HG03064 (cell line): ENCODE measurements around the gene C16orf95.

Experiments used
- ATAC-seq: cut with Tn5 transposase; IDR thresholded peaks from one replicate; pipeline ENCODE4 v1.9.1; 2021; ENCODE audit warnings: low read depth; ENCODE audit not compliant: unreplicated experiment

Gene C16orf95

DNA sequence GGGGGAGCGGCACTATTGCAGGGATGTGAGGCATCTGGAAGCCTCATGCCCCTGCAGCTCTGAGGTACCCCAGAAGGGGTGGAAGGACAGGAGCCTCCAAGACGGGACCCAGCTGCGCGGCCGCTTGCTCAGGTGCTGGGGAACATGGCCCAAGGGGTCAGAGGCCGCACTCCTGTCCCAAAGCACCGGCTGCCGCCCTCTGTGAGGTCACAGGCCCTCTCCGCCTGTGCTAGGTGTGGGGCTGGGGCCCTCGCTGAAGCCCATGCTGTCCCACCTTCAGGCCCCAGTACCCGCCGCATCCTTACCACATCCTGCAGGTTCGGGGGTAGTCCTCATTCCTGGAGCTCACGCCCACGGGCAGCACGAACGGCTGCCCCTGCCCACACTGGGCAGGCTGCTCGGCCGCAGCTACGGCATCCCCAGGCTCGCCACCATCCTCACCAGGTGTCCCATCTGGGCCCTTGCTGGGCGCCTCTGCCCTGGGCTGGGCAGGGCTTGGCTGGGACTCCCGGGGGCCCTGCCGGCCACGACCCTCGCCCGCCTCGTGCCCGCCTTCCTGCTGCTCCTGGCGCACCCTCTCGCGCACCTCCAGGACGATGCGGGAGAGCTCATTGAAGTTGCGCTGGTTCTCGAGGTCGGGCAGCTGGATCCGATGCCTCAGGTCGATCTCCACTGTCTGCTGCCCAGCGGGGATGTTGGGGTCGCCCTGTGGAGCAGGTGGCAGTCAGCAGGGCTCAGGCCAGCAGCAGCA is 16.6 kb upstream of the C16orf95 start:
- no peak for ATAC-seq

DNA sequence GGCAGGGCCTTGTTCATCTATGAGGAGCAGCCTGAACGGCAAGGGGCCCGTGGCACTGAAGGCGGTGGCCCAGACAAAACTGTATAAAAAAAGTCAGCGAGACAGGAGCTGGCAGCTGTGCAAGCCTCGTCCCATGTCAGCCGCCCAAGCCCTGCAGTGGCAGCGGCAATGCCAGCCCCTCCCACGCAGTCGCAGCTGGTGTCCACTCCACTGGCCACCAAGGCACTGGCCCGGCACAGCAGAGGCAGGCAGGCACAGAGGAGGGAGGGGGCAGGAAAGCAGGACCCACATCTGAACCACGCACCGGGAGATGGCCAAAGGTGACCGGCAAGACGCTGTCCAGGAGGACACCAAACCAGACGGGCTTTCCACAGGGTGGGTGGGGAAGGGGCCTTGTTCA is 15.9 kb upstream of the C16orf95 start:
- no peak for ATAC-seq

DNA sequence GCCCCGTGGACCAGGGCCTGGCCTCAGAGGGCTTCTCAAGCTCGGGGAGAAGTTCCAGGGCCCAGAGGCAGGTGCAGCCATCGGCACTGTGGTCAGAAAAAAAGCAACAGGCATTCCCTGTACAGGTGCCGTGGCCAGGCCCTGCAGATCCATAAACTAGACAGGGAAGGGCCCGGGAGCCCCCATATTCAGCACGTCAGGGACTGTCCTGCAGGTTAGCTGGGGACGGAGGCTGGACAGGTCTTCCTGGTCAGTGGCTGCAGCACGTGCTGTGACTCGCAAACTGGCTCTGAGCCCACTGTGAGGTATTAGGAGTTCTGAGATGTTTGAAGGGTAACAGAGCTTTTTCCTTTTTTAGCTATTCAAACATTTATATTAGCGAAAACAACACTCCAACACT is 15.0 kb upstream of the C16orf95 start:
- no peak for ATAC-seq

DNA sequence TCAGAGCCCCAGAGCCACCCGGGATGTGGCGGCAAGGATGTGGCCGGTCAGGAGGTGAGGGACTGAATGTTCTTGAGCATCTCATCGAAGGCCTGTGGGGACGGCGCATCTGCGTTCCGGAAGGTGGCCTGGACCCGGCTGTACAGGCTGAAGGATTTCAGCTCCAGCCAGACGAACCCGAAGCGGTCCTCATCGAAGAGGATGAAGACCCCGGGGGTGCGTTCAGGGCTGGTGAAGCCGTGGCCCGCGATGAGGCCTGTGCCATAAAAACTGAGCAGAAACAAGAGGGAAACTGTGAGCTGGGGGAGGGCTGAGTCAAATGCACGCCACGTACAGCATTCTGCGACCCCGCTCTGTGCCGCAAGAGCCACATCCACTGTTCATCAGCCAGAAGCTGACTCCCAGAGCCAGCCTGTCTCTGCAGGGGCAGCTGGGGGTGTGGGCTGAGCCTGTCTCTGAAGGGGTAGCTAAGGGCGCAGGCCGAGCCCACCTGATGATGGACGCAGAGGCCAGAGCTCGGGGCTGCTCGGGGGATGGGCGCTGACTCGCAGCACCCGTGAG is 14.1 kb upstream of the C16orf95 start:
- ATAC-seq: no peak

DNA sequence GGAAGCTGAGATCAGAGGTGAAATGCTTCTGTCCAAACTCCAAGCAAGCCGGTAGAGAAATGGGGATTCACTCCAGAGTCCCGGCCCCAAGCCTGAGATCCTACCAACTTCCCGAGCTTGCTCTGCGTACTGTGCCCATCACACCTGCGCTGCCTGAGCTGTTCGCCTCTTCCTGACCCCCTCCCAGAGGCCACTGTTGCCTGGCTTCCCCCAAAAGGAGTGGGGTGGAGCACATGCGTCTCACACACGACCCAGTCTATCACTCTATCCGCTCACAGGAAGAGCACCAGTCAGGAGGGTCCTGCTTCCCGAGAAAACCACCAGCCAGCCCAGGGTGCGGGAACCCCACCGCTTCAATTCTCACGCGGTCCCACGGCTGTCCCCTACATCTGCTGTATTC is 13.5 kb upstream of the C16orf95 start:
- no peak for ATAC-seq

DNA sequence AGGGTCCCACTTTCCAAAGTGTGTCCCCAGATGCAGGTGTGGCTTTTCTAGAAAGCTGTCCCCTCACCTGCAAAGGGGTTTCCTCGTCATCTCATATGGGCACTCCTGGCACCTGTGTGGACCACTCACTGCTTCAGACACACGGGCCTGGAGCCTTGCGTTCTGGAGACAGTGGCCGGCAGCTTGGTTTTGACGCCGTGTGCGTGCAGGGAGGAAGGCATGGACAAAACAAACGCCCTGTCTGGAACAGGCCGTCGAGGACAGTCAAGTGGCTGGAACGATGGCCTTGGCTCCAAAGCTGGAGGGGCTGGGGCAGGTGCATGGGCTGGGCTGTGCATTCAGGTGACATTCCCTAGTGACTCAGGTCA is 13.0 kb upstream of the C16orf95 start:
- no peak for ATAC-seq

DNA sequence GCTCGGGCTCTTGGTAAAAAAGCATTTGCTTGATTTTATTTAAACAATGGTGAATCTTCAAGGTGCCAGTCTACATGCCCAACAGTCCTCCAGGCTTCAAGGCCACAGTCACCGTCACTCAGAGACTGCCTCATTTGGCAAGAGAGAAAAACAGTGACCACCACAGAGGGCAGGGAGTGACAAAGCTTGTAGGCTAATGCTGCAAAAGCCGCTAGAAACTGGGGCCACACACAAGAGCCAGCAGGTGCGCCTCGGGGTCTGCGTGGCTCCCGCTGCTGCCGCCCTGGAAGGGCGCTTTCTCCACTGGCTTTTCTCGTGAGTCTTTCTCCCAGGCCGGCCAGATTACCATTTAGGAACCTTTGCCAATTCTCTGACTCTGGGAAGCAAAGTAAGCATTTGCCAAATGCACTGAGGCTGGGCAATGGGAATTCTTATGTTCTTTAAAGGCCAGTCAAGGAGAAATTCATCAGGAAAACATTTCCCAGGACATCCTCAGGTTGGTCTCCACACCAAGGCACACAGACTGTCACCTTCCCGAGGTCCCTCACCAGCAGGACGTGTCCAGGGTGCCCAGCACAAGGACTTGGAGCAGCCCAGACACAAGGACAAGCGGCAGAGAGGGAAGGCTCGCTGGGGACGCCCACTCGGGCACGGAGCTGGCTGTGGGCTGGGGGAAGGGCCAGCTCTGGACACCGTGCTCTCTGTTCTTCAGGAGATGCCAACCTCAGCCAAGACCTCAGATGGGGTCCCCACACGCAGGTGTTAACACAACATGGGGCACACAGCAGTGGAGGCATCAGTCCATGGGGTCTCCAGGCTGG is 12.5 kb upstream of the C16orf95 start:
- ATAC-seq: no peak

DNA sequence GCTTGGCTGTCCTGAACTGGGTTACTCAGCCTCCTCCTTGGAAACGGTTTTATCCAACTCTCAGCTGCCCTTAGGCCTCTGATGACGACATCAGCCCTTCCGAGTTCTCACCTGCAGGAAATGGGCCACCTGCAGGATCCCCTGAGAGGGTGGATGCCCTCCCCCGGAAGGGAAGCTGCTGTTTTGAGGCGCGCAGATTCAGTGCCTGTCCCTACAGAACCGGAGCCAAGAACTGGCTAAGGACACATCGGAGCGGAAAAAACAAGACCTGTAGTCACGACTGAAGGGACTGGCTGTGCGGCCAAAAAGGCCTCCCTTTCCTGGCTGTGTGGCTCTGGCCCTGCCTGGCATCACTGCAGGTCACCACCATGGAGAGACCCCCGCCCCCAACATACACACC is 11.7 kb upstream of the C16orf95 start:
- no peak for ATAC-seq

DNA sequence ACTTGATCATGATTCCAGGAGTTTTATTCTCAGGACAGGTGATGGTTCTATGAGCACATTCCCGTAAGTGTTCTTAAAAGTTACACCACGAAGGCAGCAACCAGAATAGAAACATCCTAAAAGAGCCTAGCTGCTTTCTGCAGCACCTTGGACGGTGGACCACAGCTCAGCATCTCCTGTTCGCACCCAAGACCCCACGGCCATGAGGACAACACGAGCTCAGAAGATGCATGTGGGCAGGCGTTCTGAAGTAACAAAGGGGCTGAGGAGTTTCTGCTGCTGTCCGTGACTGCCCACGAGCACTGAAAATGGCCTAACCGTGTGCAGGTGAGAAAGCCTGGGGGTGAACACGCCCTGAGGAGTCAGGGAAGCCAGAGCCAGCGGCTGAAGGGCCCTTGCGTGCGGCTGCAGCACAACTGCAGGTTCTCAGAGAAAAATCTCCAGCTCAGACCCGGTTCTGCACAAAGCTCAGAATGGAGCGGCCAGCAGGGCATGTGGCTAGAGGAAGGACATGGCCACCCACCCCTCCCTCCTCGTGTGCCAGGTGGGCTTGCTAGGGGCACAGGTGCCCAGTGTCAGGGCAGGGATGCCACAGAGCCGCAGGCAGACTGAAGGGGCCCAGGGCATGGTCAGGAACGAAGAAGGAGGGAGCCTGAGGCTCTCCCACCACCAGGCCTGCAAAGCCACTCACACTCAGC is 10.8 kb upstream of the C16orf95 start:
- ATAC-seq: no peak

DNA sequence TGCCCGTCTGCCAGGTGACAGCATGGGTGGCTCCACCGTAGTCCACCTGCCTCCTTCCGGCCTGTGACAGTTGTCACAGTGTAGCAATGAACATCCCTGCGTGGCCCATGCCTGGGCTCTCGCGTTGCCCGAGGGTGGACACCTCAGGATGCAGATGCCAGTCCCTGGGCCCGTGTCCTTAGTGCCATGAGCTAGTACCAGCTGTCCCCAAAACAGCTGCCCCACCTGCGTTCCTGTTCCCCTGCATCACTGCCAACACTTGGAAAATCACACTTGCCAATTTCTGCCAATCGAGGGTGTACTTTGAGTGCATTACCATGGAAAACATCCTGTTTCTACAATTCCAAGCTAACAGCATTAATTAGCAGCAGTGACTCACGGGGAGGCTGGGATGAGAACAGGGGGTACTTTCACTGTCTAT is 9.0 kb upstream of the C16orf95 start:
- ATAC-seq: no peak

DNA sequence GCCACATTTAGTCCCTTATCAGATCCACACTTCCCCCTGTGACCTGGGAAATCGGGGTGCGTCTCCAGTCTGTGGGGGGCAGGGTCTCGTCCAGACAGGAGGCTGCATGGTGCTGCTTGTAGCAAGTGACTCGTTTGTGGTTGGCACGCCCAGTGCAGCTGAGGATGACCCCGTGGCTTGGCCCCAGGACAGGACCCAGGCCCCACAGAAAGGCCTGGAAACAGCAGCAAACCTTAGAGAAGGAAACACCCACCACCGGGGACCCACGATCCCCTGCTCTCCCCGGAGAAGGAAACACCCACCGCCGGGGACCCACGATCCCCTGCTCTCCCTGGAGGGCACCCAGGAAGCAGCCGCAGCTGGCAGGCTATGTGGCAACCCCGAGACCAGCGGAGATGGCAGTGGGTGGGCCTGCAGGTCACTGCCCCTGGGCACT is 8.2 kb upstream of the C16orf95 start:
- ATAC-seq: no peak

DNA sequence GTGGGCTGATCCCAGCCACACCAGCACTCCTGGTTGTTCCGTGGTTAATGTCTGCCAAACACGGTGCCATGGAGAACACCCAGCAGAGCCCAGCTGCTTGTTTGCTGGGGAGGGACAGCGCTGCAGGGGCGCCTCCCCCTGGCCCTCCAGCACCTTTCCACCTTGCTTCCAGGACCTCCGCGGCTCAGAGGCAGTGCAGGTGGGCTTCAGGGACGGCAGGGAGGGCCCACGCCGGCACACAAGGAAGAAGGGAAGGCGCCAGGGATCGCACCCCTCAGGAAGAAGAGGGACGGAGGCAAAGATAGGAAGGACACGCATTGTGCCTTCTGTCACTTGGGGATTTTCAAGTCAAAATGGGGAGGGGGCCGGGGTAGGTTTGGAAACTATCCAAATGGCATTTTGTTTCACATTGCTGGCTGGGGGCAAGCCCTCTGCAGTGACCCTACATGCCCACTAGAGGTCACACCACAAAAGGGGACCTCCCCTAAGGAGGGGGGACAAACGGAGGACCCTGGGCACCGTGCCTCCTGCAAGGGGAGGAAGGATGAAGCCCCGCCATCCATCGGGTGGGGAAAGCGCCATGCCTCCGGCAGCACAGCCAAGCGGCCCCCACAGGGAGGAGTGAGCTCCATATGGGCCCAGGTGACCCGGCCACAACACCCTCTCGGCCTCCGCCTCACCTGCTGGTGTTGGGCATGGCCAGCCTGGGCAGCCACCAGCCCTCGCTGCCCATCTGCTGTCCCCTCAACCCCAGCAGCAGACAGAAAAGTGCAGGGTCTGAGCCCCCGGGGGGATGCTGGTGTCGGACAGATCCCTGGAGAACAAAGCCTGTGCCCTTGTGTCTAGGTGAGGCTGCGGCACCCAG is 7.5 kb upstream of the C16orf95 start:
- no peak for ATAC-seq

DNA sequence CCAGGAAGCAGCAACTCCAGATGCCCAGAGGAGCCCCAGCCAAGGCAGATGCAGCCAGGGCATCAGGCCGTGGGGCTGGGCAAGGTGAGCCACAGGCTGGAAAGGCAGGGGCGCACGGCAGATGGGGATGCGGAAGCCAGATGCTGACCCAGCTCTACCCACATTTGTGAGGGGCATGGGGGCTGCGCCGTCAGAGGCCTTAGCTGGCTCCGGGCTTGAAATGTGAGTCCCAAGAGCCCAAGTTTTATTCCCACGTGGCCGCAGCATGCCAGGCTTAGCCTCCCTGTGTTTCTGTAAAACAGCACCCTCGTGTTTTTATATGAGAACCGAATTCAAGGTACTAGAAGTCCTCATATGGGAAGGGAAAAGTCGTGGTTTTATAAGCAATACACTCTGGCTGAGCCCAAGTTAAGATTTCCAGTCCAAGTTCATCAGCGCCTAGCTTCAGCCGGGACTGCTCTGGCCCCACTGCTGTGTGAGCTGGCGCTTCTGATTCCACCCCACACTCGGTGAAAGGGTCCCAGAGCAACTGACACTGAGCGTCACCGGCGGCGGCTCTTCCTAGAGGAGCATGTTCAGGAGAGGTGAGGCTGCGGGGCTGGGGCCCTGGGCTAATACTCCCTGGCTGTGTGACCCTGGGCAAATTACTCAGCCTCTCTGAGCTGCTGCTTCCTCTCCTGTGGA is 6.7 kb upstream of the C16orf95 start:
- ATAC-seq: no peak

DNA sequence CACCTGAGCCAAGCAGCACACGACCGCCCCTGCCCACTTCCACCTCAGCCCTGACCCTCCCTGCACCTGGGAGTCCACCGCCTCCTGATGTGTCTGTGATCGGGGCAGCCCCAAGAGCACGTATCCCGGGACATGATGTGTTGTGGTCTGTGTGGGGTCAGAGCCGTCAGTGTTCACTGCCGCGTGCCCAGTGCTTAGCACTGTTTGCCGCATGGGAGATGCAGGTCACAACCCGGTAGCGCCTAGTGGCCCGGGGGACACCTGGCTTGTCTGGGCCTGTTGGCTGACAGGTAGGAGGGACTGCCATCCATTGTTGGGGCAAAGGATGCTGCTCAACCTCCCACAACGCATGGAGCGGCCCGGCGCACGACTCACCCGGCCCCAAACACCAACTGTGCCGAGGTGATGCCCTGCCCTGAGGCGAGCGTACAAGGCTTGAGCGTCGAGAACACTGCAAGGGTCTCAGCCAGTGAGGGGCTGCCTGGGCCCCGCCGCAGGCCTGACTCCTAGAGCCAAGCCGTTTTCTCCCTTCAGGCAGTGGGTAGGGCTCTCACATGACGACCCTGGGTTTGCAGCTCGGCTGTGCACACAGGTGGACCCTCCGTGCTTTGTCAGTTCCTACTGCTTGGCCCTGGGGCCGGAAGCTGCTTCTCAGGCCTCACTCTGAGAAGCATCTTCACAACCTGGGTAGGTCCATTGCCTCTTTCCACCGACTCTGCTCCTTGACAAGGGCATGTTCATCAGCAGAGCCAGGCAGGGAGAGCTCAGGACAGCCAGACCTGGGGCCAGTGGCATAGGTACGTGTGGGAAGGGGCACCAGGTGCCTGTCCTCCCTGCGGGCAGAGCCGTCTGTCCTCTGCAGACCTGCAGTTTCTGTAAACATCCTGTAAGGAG is 5.9 kb upstream of the C16orf95 start:
- ATAC-seq: no peak

DNA sequence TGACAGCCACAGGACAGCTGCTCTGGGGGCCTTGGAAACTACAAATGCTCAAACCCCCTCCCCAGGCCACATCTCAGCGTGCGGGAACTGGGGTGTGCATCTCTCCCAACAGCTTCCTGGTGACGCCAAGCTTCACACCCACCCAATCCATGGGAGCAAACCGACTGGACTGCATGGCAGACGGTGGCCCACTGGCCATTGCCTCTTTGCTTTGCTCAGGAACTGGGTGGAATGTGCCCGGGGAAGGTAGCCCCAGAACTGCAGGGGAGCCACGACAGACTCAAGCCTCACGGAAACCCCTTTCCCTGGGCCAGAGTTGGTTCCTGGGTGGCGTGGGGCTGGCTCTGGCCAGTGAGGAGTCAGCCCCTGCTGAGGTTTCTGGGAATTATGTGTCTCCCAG is 5.2 kb upstream of the C16orf95 start:
- ATAC-seq: no peak

DNA sequence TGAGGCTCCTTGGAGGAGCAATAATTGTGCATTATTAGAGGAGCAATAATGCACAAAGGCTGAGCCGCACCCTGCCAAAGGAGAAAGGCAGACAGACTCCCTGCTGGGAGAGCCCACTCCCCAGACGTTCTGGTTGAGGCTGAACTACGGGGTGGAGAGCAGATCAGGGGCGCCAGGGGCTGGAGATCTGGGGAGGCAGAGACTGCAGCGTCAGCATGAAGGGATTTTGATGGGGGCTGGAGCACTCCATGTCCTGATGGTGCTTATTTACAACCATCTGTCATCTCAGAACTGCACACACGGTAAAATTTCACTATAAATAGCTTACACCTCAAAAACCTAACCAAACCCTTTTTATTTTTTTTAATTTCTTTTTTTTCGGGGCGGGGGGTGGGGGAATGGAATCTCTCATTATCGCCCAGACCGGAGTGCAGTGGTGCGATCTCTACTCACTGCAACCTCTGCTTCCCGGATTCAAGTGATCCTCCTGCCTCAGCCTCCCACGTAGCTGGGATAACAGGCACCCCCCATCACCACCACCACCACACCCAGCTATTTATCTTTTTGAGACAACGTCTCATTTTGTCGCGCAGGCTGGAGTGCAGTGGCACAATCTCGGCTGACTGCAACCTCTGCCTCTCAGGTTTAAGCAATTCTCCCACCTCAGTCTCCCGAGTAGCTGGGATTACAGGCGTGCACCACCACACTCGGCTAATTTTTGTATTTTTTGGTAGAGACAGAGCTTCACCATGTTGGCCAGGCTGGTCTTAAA is 4.3 kb upstream of the C16orf95 start:
- no peak for ATAC-seq

DNA sequence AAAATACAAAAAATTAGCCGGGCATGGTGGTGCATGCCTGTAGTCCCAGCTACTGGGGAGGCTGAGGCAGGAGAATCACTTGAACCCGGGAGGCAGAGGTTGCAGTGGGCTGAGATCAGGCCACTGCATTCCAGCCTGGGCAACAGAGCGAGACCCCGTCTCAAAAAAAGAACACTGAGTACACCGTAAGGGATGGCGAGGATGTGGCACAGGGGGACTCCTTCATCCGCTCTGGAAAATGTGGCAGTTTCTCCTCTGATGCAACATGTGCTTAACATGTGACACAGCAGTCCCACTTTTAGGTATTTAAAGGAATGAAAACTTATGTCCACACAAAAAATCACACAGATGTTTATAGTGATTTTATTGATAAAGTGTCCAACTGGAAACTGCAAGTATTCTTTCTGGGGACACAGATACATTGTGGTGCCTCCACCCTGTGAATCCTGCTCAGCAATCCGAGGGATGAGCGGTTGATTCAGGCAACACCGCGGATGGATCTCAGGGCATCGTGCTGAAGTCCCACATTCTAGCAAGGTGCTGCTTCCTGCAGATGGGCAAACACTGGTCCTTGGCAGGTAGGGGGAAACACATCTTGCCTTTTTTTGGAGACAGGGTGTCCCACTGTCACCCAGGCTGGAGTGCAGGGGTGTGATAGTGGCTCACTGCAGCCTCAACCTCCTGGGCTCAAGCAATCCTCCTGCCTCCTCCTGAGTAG is 3.5 kb upstream of the C16orf95 start:
- ATAC-seq: no peak
